Measurements from ENCODE around the gene ANKRD27.

- TF ChIP-seq CTCF (IDR thresholded peaks at IDR 0.05; ENCODE audit: poor library complexity, severe bottlenecking) = no peak
- no peak for TF ChIP-seq POLR2AphosphoS5 (IDR thresholded peaks at IDR 0.05)
- no peak for TF ChIP-seq EZH2 (IDR thresholded peaks at IDR 0.05; ENCODE audit: borderline replicate concordance, insufficient read depth, low read length, poor library complexity, severe bottlenecking)
- no peak for TF ChIP-seq EP300 (conservative IDR thresholded peaks at IDR 0.05; ENCODE audit: poor library complexity, severe bottlenecking)
- TF ChIP-seq RAD21 (conservative IDR thresholded peaks at IDR 0.05) = no peak
Observed at GRCh38 chr19:32550666-32551065, 124.3 kb downstream of the ANKRD27 start.

All from neural cell (in vitro differentiated cells).